HG03571 (cell line): ENCODE measurements around the gene EXOSC5.
"Not testable (repeated sequence)": the region's sequence is repeated elsewhere in the genome, so short reads cannot be mapped to it uniquely, and the experiment has no call there.

Experiments
- ATAC-seq: cut with Tn5 transposase; IDR thresholded peaks from one replicate; pipeline ENCODE4 v1.9.1; 2021; ENCODE audit not compliant: unreplicated experiment

EXOSC5 gene

DNA sequence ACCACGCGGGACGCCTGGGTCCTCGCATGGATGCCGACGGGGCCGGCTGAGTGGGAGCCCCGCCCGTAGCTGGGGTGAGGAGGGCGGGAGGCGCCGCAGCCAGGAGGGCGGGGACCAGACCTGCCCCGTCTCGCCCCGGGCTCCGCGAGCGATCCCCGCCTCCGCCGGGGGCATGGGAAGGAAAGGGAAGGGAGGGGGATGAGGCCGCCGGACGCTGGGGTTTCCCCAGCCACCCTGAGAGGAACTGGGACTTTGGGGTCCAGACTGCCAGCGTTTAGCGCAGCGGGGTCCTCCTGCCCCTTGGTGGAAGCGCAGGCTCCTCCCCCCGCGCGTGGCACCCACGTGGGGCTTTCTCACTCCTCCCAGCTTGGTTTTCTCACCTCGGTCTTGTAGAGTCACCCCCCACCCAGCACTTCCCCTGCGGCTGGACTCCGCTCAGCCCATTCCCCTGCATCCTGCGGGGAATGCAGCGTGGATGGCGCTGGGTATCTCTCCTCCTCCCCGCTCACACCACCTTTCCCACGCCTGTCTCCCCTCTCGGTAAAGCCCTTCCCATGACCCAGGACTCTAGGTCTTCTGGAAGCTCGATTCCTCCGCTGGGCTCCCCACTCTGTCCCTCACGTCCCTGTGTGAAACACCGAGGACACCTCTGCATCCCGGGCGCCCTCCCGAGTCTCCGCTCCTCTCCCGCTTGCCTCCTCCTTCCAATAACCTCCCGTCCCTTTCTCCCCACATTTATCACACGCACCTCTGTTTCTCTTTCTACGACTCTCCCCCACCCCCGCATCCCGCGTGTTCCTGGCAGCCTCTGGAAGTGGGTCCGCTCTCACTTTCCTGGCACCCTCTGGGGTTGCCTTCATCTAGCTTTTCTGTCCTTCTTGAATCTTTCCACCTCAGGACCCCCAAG, 45.6 kb downstream of the EXOSC5 start:
- ATAC-seq, result no peak

GRCh38 chr19:41350735-41351338, 46.3 kb downstream of the EXOSC5 start:
- no peak for ATAC-seq

- ATAC-seq, result not testable (repeated sequence)
These were observed 50.2 kb downstream of the EXOSC5 start for GRCh38 chr19:41346916-41347315.

GRCh38 chr19:41344162-41344561, 53.0 kb downstream of the EXOSC5 start:
- ATAC-seq, result no peak

DNA sequence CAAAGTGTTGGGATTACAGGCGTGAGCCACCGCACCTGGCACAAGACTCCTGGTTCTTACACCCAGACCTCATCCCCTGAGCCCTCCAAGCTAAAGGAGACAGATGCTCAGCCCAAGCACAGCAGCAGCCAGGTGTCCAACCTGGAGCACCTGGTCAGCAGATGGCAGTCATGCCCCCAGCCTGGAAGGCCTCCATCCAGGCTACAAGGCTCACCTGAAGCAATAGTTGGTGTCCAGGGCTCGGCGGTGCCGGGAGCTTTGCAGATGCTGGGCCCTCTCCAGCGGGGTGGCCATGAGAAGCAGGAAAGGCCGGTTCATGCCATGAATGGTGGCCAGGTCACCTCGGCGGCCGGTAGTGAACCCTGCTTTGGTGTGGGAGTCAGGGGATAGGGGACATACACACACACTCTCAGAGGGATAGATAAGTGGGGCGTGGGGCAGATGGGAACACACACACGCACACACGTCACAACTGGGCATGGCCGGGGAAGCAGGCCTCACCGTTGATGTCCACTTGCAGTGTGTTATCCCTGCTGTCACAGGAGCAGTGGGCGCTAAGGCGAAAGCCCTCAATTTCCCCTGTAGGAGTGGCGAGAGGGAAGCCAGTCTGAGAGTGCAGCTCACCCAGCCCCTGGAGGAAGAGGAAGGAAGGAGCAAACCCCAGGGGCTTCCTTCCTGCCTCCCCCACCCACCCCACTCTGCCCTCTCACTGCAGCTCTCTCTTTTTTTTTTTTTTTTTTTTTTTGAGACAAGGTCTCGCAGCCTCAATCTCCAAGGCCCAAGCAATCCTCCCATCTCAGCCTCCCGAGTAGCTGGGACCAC, 55.3 kb downstream of the EXOSC5 start:
- ATAC-seq, result no peak

GRCh38 chr19:41339936-41340335, 57.2 kb downstream of the EXOSC5 start:
- ATAC-seq, result no peak
